ENCODE measurements around the gene ADAMTS10.

The ADAMTS10 gene

DNA sequence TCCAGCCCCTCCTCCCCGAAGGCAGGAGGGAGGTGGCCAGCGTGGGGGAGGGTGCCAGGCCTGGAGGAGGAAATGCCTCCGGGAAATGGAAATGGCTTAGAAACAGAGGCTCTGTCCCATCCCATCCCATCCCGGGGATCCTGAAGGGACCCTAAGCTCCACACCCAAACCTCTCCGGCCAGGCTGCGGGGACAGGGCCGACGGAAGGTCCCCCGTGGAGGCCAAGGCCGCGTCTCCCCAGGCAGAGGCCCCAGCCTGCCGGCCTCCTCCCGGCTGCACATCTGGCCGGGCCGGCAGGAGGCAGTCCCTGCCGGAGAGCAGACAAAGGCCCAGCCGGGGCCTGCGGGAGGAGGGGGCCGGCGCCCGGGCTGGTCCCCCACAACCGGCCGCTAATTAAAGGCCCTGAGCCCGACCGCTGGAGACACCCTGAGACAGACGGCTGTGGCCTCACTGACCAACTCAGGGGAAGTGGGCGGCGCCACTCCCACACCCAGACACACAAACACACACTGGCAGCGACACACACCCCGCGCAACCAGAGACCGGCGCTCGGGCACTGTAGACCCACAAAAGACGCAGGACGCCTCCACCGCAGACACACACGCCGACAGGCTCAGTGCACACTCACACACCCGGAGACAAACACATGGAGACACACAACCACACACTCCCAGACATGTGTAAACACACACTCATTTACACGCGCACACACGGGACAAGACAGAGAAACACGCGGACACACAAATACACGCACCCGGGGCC, 1.1 kb downstream of the ADAMTS10 start:
- in situ Hi-C loops (cut with HindIII; ENCODE audit: low pct_ligation_motif_present, low sequenced_read_pairs), result no loop called here
- peak; percentile 81 for DNase-seq
- H3K27ac ChIP-seq, result peak overlapping the region; percentile 77
- TF ChIP-seq, protein P1, sequence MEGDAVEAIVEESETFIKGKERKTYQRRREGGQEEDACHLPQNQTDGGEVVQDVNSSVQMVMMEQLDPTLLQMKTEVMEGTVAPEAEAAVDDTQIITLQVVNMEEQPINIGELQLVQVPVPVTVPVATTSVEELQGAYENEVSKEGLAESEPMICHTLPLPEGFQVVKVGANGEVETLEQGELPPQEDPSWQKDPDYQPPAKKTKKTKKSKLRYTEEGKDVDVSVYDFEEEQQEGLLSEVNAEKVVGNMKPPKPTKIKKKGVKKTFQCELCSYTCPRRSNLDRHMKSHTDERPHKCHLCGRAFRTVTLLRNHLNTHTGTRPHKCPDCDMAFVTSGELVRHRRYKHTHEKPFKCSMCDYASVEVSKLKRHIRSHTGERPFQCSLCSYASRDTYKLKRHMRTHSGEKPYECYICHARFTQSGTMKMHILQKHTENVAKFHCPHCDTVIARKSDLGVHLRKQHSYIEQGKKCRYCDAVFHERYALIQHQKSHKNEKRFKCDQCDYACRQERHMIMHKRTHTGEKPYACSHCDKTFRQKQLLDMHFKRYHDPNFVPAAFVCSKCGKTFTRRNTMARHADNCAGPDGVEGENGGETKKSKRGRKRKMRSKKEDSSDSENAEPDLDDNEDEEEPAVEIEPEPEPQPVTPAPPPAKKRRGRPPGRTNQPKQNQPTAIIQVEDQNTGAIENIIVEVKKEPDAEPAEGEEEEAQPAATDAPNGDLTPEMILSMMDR (IDR thresholded peaks at IDR 0.05; ENCODE audit: low read depth, low read length, missing control alignments), result peak; percentile 42
- peak overlapping the region; percentile 84 for H3K4me3 ChIP-seq (ENCODE audit: low read depth, low read length)
- peaks cover 7% of the 10 kb centered on the region for H3K36me3 ChIP-seq (replicated peaks)
- no peaks in the 10 kb centered on the region for H3K27me3 ChIP-seq (replicated peaks)

DNA sequence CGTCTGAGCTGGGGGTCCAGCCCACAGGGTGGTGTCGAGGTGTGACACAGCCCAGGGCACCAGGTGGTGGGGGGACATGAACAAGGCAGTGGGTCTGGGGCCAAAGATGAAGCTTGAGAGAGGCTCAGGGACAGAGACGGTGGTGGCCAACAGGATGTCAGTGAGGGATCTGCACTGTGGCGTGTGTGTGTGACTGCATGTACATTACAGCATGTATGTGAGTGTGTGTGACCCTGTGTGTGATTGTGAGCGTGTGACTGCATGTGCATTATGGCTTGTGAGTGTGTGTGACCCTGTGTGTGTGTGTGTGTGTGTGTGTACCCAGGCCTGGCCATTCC, 1.6 kb downstream of the ADAMTS10 start:
- TF ChIP-seq, protein P1 (IDR thresholded peaks at IDR 0.05; ENCODE audit: low read depth, low read length, missing control alignments), result no peak
- Histone ChIP-seq H3K27me3 (replicated peaks) (no peaks in the 10 kb centered on the region), H3K36me3 (replicated peaks) (peaks cover 8% of the 10 kb centered on the region), H3K27ac (peak overlapping the region; percentile 77), H3K4me3 (ENCODE audit: low read depth, low read length) (peak overlapping the region; percentile 84)
- in situ Hi-C loops (cut with HindIII; ENCODE audit: low pct_ligation_motif_present, low sequenced_read_pairs), result no loop called here
- DNase-seq, result no peak

DNA sequence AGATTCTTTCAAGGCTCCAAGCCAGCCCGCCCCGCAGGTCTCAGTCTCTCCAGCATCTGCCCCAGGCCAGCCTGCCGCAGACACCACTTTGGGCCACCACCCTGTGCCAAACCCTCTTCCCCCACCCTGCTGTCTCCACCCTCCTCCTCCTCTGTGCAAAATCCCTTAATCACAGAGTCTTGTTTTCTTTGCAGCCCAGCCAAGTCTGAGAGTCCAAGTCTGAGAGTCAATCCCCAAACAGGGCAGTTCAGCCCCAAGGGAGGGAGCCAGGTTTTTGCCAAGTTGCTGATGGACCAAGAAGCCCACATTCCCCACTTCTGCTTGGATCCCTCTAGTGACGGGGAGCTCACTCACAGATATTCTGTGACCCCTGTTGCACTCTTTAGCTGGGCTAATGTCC, 3.1 kb downstream of the ADAMTS10 start:
- Histone ChIP-seq H3K27ac (no peak overlapping the region), H3K27me3 (replicated peaks) (no peaks in the 10 kb centered on the region), H3K36me3 (replicated peaks) (peaks cover 21% of the 10 kb centered on the region), H3K4me3 (ENCODE audit: low read depth, low read length) (no peak overlapping the region)
- in situ Hi-C loops (cut with HindIII; ENCODE audit: low pct_ligation_motif_present, low sequenced_read_pairs), result no loop called here
- peak; percentile 64 for DNase-seq
- TF ChIP-seq, protein P1 (IDR thresholded peaks at IDR 0.05; ENCODE audit: low read depth, low read length, missing control alignments), result no peak

DNA sequence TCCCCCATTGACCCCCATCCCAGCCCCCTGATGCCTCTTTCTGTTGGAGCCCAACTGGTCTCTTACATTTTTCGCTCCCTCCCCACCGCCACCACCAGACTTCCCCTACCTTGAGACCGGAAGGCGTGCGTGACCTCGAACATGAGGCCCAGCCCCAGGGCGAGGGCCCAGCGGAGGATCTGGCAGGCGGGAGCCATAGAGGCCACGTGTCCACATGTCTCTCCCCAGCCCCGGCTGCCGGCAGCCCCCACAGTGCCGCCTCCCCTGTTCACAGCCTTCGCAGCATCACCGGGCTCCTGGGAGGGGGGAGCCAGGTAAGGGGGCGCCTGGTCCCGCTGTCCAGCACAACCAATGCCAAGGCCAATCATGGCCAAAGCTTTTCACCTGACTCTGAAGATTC, 5.0 kb downstream of the ADAMTS10 start:
- in situ Hi-C loops (cut with HindIII; ENCODE audit: low pct_ligation_motif_present, low sequenced_read_pairs), result no loop called here
- TF ChIP-seq, protein P1 (IDR thresholded peaks at IDR 0.05; ENCODE audit: low read depth, low read length, missing control alignments), result no peak
- H3K27me3 ChIP-seq (replicated peaks), result no peaks in the 10 kb centered on the region
- no peak overlapping the region for H3K4me3 ChIP-seq (ENCODE audit: low read depth, low read length)
- no peak overlapping the region for H3K27ac ChIP-seq
- peaks cover 29% of the 10 kb centered on the region for H3K36me3 ChIP-seq (replicated peaks)
- DNase-seq, result no peak

DNA sequence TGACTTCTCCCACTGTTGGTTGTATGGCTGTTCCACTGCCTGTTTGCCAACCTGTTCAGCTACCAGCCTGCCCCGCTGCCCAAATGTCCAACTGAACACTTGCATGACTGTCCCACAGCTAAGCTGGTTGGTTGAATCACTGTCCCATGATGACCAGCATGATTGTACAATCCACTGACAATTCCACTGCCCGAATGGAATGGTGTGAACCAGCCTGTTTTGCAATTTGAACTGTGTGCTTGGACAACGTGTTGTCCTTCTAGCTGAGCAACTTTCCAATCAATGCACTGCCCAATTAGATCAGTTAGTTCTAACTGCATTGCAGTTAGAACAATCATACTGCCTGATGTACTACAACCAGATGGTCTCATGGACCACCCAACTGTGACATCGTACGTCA, 8.7 kb downstream of the ADAMTS10 start:
- DNase-seq, result no peak
- no peak overlapping the region for H3K27ac ChIP-seq
- peaks cover 41% of the 10 kb centered on the region for H3K36me3 ChIP-seq (replicated peaks)
- in situ Hi-C loops (cut with HindIII; ENCODE audit: low pct_ligation_motif_present, low sequenced_read_pairs), result no loop called here
- H3K4me3 ChIP-seq (ENCODE audit: low read depth, low read length), result no peak overlapping the region
- H3K27me3 ChIP-seq (replicated peaks), result no peaks in the 10 kb centered on the region
- TF ChIP-seq, protein P1 (IDR thresholded peaks at IDR 0.05; ENCODE audit: low read depth, low read length, missing control alignments), result no peak

DNA sequence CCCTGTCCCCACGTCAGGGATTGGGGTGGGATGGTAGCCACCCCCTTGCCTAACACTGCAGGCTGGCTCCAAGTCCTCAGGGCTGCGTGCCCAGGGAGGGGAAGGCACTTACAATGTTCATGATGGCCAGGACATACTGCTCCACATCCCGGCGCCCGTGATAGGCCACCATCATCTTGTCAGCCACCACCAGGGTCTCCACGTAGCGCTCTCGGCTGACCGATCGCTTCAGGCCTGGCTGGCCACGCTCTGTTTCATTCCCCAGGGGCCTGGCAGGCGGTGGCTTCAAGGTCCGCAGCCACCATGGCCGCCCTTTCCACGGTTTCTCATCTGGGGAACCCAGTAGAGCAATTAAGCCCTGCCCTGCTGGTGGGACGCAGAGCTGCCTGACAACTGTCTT, 9.7 kb downstream of the ADAMTS10 start:
- in situ Hi-C loops (cut with HindIII; ENCODE audit: low pct_ligation_motif_present, low sequenced_read_pairs), result no loop called here
- Histone ChIP-seq H3K4me3 (ENCODE audit: low read depth, low read length) (no peak overlapping the region), H3K27me3 (replicated peaks) (no peaks in the 10 kb centered on the region), H3K27ac (no peak overlapping the region), H3K36me3 (replicated peaks) (peaks cover 51% of the 10 kb centered on the region)
- TF ChIP-seq, protein P1 (IDR thresholded peaks at IDR 0.05; ENCODE audit: low read depth, low read length, missing control alignments), result no peak
- no peak for DNase-seq

Measured in brain microvascular endothelial cell (primary cell).